Stimulated activated CD4-positive, alpha-beta T cell treated with anti-CD3 and anti-CD28 coated beads, Interleukin-15, amount 100 ng/mL, for 1 hour (primary cell): ENCODE data around the gene C6orf47.

Experiments used
- DNase-seq, 2 donors: peaks; one replicate each; pipeline ENCODE4 v3.0.0-alpha.2; 2020; ENCODE audit warnings: low read depth in 1 of 2, low spot score in 1 of 2

The C6orf47 gene

DNA sequence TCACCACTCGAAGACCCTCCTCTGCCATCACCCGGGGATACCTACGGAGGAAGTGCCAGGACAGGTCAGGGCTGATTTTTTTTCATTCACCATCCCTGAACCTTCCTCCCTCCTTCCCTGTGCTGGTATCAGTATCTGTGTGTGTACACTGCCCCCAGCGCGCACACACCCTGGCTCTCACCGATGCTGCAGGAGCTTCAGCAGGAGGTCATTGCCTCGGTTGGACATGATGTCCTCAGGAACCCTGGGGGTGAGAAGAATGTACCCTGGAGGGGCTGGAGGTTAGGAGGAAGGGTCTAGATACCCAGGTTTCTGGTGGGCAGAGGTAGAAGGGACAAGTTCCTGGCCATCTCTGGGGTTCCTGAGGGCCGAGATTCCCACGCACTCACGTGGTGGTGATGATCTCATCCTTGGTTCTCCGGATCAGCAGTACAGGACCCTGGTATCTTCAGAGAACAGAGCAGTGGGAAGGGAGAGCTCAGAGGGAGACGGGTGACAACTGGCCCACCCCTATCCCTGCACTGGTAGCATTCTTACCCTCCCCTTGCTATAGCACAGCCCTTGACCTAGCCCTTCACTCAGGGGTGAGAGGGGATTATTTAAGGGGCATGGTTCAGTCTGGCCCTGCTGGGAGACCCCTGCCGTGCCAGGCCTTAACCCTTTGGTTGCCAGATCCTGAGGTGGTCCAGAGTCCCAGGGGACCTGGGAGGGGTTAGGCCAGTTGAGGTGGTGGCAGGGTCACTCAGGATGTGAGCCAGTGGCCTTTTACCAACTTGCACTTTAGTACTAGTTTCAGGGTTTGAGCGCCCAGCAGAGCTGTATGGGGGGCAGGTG is 27.5 kb upstream of the C6orf47 start:
- no peak for DNase-seq

DNA sequence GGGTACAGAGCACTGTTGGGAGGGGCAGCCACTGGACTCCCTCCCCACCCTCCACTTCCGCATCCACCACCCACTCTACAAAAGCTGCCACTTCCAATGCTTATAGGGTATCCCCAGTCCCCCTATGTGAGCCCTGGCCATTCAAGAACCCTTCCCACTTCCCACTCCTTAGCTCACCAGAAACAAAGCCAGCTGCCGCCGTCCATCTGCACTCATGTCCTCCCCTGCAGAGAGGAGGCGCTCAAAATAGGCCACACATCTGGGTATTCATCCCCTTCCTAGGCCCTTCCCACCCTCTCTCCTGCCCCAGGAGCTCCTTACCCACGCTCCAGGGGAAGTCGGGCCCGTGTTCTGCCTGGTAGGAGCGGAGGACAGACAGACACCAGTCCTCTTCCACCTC is 26.7 kb upstream of the C6orf47 start:
- no peak for DNase-seq

DNA sequence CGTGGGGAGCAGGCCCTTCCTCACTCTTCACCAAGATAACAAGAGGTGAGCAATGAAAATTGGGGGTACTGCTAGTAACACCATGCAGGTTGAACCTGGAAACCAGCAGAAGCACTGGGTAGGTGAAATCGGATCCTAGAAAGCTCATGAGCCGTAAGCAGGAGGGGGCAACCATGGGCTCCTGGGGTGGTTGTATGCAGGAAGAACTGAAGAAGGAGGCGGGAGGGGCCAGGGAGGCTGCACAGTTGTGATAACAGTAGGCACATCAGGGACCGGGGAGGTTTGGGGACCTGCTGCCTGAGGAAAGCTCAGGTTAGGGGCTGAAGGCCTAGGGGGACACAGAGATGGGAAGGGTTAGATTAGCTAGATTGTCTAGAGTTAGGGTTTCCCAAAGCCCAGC is 25.9 kb upstream of the C6orf47 start:
- no peak for DNase-seq

DNA sequence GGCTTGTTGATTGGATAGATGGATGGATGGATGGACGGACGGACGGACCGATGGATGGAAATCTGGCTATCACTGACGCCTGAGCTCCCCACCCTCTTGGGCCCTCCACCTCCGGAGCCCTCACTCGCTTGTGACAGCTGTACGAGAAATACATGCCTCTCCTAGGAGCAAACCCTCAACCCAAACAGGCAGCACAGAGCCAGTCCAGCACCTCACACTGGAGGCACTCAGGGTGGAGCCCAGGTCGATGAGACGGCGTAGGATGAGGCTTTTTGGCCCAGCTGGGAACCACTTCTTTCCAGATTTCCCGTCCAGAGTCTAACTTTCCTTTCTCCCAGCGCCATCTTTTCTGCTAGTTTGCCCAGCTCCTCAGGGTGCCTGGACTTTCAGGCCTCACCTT is 23.0 kb upstream of the C6orf47 start:
- DNase-seq, result no peak

DNA sequence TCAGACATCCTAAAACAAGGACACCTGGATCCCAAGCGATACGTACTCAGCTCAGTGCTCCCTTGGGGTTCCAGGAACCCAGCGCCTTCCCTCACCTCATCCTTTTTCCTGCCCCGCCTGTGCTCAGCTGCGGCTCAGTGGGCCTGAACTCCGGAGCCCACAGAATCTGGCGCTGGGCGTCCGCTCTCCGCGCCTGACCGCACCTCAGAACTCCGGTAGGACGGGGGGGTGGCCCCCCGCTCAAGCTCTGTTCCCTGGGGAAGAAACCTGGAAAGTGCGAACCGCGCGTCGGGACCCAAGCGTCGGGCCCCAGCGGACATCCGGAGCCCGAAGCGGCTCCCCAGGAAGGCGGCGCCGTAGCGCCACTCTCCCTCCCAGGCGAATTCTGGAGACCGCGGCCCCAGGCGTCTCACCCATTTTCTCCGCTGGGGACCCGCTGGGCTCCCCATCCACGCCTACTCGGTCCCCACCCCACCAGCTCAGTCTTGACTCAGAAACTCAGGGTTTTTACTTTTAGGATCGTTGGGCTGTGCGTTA is 20.6 kb upstream of the C6orf47 start:
- no peak for DNase-seq

DNA sequence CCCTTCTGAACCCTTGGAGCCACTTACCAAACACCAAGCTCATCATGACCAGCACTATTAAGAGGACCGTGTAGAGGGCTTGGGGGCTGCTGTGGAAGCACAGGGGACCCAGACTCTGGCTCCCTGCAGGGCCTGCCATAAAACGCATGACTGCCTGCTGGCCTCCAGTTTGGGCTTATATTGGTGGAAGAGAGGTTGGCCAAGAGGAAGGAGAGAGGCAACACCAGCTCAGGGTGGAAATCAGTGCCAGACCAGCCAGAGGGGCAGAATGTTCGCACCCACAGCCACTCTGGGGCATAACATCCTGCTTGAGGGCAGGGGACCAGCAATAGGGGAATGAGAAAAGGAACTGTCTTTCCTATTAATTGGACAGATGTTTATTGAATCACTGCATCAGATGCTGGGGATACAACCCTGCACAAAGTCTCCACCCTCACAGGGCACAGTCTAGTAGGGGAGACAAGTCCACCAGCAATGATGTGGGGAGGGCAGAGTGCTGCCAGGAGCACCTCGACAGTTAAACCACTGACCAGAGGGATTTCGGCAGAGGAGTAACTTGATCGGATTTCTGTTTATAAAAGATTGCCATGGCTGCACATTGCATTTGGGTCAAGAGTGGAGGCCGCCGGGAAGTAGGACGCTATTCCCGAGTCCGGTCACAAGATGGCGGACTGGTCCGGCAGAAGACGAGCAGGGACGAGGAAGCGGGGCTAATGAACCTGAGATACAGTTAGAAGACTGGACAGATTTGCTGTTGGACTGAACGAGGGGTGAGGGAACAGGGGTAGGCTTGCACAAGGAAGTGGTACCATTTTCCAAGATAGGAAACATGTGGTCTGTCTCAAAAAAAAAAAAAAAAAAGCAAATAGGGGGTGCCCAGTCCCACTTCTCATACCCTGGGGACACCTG is 19.9 kb upstream of the C6orf47 start, which contains the start of gene LY6G5C:
LY6G5C (minus strand) TSS at position 842 of the 909 bp plus-strand sequence; CDS start at position 148, 694 bp downstream.
- peak in 1 of 2 donors; percentile 38 for DNase-seq

DNA sequence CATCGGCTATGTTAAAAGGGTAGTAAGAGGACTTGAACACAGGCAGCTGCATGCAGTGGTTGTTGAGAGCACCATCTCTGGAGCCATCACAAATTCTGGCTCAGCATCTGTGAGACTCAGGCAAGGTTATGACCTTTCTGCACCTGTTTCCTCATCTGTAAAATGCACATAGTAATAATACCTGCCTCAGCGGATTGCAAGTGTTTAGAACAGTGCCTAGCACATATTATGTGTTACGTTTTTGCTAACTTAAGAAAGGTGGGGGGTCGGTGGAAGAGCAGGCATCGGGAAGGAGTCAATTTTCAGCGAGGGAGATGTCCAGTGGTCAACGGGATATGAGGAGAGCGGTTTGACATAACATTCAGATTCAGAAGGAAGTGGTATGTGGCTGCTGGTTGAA is 17.4 kb upstream of the C6orf47 start:
- no peak for DNase-seq

DNA sequence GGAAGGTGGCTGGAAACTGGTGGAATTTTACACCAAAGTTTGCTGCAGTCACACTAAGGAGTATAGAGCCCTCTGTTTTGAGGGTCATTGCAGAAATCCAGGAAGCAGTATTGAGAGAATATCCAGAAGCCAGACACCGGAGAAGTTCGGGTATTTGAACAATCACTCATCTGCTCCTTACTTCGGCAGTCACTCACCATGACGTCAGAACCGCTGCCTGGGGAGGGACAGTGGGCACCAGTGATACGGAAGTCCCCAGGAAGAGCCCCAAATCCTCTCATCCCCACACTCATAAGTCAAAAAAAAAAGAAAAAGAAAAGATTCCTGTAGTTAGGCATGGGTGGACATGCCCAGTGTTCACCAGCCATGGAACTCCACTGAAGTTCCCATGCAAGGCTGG is 16.3 kb upstream of the C6orf47 start:
- no peak for DNase-seq

DNA sequence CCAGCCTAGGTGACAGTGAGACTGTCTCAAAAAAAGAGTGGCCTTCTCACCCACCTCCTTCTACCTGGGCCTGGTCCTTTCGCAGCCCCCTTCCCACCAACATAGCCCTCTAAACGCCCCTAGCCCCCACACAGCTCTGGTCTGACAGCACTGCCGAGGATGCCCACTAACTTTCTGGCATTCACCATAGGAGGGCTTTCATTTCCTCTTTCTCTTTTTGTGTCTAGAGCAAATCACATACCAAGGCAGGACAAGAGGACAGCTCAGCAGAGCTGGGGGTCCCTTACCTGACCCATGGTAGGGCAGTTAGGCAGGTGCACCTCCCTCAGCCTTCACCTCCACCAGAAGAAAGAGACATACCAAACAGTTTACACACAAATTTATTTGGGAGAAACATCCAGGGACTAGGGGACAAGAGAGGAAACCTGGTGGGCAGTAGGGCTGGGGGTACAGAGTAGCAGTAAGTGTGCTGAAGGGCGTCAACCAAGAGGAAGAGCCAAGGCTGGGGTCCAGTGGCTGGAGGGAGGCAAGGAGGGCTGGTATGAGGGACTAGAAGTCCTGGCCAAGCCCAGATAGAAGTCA is 15.8 kb upstream of the C6orf47 start:
- DNase-seq, result no peak

DNA sequence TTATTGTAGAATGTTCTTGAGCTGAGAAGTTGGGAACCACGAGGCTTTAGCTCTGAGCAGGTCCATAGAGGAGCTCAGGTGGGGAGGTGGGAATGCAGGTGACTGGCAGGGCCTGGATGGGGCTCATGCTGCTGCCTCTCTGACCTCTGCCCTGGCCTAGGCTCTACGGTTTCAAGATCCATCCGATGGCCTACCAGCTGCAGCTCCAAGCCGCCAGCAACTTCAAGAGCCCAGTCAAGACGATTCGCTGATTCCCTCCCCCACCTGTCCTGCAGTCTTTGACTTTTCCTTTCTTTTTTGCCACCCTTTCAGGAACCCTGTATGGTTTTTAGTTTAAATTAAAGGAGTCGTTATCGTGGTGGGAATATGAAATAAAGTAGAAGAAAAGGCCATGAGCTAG is 9.1 kb upstream of the C6orf47 start, which contains the start of gene LY6G5B:
LY6G5B (plus strand) TSS at position 301 of the 400 bp plus-strand sequence. CDS start 975 bp downstream, outside the sequence.
- DNase-seq, result no peak

DNA sequence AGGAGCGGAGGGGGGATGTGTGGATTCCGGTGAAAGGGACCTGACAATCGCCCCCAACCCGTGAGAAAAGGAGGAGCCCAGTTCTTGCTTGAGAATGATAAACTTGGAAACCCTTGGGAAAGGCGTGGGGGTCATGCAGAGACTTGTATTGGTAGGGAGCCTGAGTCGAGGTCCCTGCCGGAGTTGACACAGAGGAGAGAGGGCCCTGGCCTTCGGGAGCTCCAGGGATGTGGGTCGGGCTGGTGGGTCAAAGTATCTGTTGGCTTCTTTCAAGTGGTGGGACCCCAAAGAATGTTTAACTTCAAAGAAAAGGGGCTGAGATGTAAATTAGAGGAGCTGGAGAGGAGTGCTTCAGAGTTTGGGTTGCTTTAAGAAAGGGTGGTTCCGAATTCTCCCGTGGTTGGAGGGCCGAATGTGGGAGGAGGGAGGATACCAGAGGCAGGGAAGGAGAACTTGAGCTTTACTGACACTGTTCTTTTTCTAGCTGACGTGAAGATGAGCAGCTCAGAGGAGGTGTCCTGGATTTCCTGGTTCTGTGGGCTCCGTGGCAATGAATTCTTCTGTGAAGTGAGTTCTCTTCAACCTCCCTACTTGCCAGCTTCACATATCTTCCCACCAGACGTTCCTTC is 5.9 kb upstream of the C6orf47 start:
- DNase-seq, result no peak

DNA sequence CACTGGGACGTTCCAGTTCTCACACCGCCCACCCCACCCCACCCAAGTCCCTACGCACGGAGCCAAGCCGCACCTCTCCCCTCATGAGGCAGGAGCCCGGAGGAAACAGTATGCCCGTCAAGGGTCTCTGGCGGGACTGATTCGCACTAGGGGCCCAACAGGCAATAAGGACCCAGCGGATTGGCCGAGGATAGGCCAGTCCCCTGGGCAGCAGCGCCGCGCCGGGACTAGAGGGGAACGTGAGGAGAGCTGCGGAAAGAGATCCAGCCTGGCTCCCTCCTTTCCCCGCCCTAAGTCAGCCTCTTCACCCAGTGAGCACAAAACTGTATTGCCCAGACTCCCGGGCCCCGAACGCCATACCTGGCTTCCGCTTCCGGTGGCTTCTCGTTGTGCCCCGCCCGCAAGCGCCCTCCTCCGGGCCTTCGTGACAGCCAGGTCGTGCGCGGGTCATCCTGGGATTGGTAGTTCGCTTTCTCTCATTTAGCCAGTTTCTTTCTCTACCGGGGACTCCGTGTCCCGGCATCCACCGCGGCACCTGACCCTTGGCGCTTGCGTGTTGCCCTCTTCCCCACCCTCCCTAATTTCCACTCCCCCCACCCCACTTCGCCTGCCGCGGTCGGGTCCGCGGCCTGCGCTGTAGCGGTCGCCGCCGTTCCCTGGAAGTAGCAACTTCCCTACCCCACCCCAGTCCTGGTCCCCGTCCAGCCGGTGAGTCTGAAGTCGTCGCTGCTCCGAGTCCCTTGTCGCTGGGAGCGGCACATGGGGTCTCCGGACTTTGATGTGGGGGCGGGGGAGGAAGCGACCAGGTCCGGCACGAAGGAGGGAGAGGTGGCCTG is 5.1 kb upstream of the C6orf47 start, which contains the start of gene CSNK2B:
CSNK2B (plus strand) TSS at position 580 of the 836 bp plus-strand sequence. CDS start 752 bp downstream, outside the sequence.
- DNase-seq, result peak; percentile 93 to 97

DNA sequence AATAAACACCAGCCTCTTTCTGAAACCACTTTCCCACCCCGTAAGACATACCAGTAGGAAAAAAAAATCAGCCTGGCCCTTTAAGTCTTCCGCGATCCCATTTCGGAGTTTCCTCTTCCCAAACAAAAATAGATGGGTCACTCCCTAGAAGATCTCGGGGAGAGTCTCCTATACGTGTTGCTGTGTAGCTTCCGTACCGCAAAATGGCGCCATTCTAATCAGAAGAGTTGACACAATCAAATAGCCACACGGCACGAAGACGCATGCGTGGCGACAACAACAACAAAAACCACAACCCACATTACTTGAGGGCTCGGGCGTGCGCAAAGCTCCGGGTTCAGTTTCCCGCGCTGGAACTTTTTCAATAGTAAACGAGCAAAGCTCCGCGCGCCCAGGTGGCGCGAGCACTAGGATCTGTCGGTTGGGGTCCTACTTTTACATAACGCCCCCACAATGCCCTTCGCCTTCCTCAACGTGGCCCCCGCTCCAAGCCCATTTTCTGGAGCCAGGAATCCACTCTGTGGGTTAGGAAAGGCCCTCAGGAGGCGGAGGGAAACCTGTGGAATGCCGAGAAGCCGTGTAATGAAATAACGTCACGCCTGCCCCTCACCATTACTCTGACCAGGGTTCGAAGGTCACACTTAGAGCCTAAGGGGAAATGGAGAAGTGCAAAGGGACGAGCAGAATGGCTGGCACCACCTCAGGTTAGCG is 4.4 kb upstream of the C6orf47 start, which contains the start of gene GPANK1:
GPANK1 (minus strand) TSS at position 208 of the 711 bp plus-strand sequence. CDS start 519 bp downstream, outside the sequence.
- DNase-seq, result peak; percentile 76

DNA sequence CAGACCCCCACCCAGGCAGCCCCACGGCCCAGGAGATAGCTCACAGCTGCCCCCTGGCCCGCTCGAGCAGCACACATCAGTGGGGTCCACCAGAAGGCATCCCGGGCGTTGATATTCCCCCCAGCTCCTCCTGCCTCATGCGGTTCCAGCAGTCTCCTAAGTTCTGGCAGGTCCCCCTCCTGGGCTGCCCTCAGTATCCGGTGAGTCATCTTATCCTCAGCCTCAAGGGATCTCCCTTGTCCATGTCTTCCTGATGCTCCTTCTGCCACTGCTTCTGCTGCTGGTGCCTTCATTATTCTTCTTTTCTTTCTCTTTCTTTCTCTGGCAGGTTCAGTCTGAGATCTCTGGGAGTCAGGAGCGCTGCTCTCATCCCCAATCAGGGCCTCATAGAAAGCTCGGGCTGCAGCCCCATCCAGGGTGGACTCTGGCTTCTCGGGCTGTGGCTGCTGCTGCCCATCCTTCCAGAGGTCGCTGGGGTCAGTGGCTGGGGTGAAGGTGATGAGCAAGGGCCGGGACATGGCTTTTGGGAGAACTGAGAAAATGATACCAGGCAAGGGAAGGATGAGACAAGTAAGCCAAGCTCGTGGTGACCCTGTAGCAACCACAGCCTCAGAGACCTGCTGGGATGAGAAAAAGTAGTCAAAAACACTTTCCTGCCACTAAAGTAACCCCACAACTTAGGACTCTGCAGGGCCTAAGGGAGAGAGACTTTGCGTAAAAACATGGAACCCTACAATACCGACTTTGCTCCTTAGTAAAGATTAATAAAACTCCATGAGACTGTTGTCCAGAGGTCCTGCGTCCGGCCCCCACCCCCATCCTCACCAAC is 3.6 kb upstream of the C6orf47 start:
- no peak for DNase-seq

DNA sequence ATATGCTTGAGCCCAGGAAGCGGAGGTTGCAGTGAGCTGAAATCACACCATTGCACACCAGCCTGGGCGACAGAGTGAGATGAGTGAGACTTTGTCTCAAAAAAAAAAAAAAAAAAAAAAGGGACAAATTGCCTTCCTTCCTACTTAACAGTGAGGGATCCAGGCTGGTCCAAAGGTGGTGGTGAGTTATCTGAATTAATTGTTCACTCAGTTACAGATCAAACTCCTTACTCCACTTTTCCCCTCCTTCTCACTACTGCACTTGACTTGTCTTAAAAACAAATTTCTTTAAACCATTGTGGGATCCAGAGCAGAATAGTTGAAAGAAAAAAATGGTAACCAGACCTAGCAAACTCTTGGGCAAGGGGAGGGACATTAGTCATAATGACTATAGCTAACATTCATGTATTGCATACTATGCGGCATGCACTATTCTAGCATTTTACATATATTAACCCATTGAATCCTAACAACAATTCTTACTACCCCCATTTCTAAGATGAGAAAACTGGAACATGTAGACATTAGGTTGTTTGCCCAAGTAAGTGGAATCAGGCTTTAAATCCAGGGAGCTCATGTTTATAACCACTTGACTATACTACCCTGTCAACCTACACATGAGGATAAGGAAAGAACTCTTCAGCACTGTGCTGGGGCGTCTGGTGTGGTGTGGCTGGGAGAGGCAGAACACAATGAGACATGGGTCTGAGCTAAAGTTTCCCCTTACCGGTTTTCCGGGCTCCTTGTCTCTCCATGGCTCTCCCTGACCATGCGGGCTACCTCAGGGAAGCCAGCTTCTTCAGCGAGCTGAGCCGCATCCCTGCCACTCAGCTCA is 2.8 kb upstream of the C6orf47 start:
- DNase-seq, result no peak

DNA sequence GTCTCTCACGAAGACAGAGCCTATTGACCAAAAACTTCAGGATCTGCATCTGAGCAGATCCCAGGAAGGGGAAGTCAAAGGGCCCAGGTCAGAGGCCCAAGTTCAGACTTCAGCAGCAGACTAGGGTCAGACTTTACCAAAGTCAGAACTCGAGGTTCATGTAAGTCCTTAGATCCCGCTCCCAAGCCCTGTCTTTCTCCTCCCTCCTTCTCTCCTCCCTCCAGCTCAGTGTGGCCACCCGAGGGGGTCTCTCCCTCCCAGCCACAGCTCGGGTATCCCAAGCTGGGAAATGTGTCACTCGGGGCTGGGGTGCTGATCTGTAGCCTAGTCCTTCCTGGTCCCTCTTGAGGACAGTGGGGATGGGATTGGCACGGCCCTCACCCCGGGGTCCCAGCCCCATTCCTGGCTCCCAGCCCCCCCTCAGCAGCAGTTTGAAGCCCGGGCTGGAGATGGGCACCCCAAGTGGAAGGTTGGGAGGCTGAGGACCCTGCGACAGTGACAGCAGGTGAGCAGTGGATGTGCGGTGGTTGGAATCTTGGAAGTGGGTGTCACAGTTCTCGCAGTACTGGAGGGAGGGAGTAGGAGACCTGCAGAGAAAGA is 1.6 kb upstream of the C6orf47 start:
- no peak for DNase-seq
